HG03565 (cell line): ENCODE measurements around the gene HS6ST3.
A peak's percentile ranks its signal among the peaks of the same experiment; 100 is the strongest.

Source experiments
- ATAC-seq: cut with Tn5 transposase; IDR thresholded peaks from one replicate; pipeline ENCODE4 v1.9.1; 2021; ENCODE audit warnings: mild to moderate bottlenecking, moderate library complexity; ENCODE audit not compliant: unreplicated experiment

The HS6ST3 gene

GRCh38 chr13:96294930-96295881 is 205.3 kb downstream of the HS6ST3 start:
- ATAC-seq, result no peak

- no peak for ATAC-seq
Observed at GRCh38 chr13:96297360-96297759, 207.5 kb downstream of the HS6ST3 start.

- no peak for ATAC-seq
Observed at GRCh38 chr13:96299235-96299634, 209.3 kb downstream of the HS6ST3 start.

- no peak for ATAC-seq
Observed at GRCh38 chr13:96308568-96308967, 218.7 kb downstream of the HS6ST3 start.

- no peak for ATAC-seq
Observed at GRCh38 chr13:96314974-96315373, 225.1 kb downstream of the HS6ST3 start.

- ATAC-seq, result peak; percentile 56
Observed at GRCh38 chr13:96338030-96338429, 248.1 kb downstream of the HS6ST3 start.

- no peak for ATAC-seq
Observed at GRCh38 chr13:96342286-96342685, 252.4 kb downstream of the HS6ST3 start.

GRCh38 chr13:96342852-96343465 is 253.1 kb downstream of the HS6ST3 start:
- ATAC-seq, result no peak

- ATAC-seq, result no peak
Observed at GRCh38 chr13:96346921-96347320, 257.0 kb downstream of the HS6ST3 start.

- ATAC-seq, result no peak
Observed at GRCh38 chr13:96373597-96373996, 283.7 kb downstream of the HS6ST3 start.

GRCh38 chr13:96377835-96378234 is 287.9 kb downstream of the HS6ST3 start:
- no peak for ATAC-seq

- no peak for ATAC-seq
Observed at GRCh38 chr13:96379967-96380366, 290.1 kb downstream of the HS6ST3 start.

- ATAC-seq, result no peak
Observed at GRCh38 chr13:96381681-96382080, 291.8 kb downstream of the HS6ST3 start.

GRCh38 chr13:96388598-96388997 is 298.7 kb downstream of the HS6ST3 start:
- no peak for ATAC-seq

GRCh38 chr13:96391606-96392005 is 301.7 kb downstream of the HS6ST3 start:
- no peak for ATAC-seq

- no peak for ATAC-seq
Observed at GRCh38 chr13:96397807-96398206, 307.9 kb downstream of the HS6ST3 start.

- no peak for ATAC-seq
Observed at GRCh38 chr13:96398486-96398885, 308.6 kb downstream of the HS6ST3 start.

- no peak for ATAC-seq
Observed at GRCh38 chr13:96403241-96403640, 313.3 kb downstream of the HS6ST3 start.

GRCh38 chr13:96403651-96404050 is 313.7 kb downstream of the HS6ST3 start:
- ATAC-seq, result no peak

- ATAC-seq, result no peak
Observed at GRCh38 chr13:96415831-96416385, 326.0 kb downstream of the HS6ST3 start.

GRCh38 chr13:96417939-96418685 is 328.2 kb downstream of the HS6ST3 start:
- no peak for ATAC-seq
